Stimulated activated CD8-positive, alpha-beta memory T cell treated with anti-CD3 and anti-CD28 coated beads, Interleukin-15, amount 100 ng/mL, for 48 hours (primary cell): Measurements from ENCODE around the gene MORC4.

Experiments used
- DNase-seq, 2 donors: peaks; one replicate each; pipeline ENCODE4 v3.0.0-alpha.2; 2020; ENCODE audit warnings: low read depth in 2 of 2

Gene MORC4

GRCh38 chrX:106906361-106906760 is 93.7 kb downstream of the MORC4 start:
- DNase-seq: no peak

- DNase-seq: no peak
These were observed 94.8 kb downstream of the MORC4 start for GRCh38 chrX:106905064-106905708.

GRCh38 chrX:106903856-106904528 is 96.0 kb downstream of the MORC4 start:
- DNase-seq: no peak

GRCh38 chrX:106903291-106903824 is 96.7 kb downstream of the MORC4 start, which contains the start of gene RIPPLY1:
RIPPLY1 (minus strand) TSS chrX:106903341; CDS start chrX:106903287, 54 bp downstream.
- DNase-seq: no peak

GRCh38 chrX:106902684-106903083 is 97.3 kb downstream of the MORC4 start:
- DNase-seq: no peak

GRCh38 chrX:106901781-106902219 is 98.2 kb downstream of the MORC4 start:
- DNase-seq: no peak

GRCh38 chrX:106901341-106901740 is 98.7 kb downstream of the MORC4 start:
- DNase-seq: no peak

GRCh38 chrX:106899841-106900240 is 100.2 kb downstream of the MORC4 start:
- DNase-seq: no peak

GRCh38 chrX:106899276-106899675 is 100.7 kb downstream of the MORC4 start:
- no peak for DNase-seq

GRCh38 chrX:106898462-106898861 is 101.5 kb downstream of the MORC4 start:
- DNase-seq: no peak

GRCh38 chrX:106897259-106897658 is 102.8 kb downstream of the MORC4 start:
- no peak for DNase-seq

- no peak for DNase-seq
These were observed 105.0 kb downstream of the MORC4 start for GRCh38 chrX:106894978-106895452.

- peak; percentile 2 to 21 for DNase-seq
These were observed 105.6 kb downstream of the MORC4 start for GRCh38 chrX:106894392-106894909.

GRCh38 chrX:106891762-106892460 is 108.1 kb downstream of the MORC4 start:
- no peak for DNase-seq
